Sigmoid colon (tissue), 7 donors: ENCODE measurements around the gene OGFR. TPM values are rescaled to one million over a fixed set of nuclear protein-coding genes. Genes with fewer than 3 reads are reported as not detected.

Experiments used
- DNase-seq: peaks from one replicate; pipeline ENCODE4 v3.0.0-alpha.2; 2019
- H3K27ac ChIP-seq, 4 donors: fragments of 200-600 bp; sonication (generic); one replicate each; pipeline ENCODE4 v1.5.1; 2016 to 2019; ENCODE audit warnings: mild to moderate bottlenecking in 1 of 4
- H3K27me3 ChIP-seq, 3 donors: fragments of 200-600 bp; sonication (generic); one replicate each; pipeline ENCODE4 v1.5.1; 2019; ENCODE audit warnings: mild to moderate bottlenecking in 1 of 3
- H3K36me3 ChIP-seq, 4 donors: fragments of 200-600 bp; sonication (generic); one replicate each; pipeline ENCODE4 v1.5.1; 2016 to 2019
- H3K4me1 ChIP-seq, 4 donors: fragments of 200-600 bp; sonication (generic); one replicate each; pipeline ENCODE4 v1.5.1; 2017 to 2019
- H3K4me3 ChIP-seq, 4 donors: fragments of 200-600 bp; sonication (generic); one replicate each; pipeline ENCODE4 v1.5.1; 2017 to 2019; ENCODE audit warnings: mild to moderate bottlenecking in 2 of 4, moderate library complexity in 1 of 4
- H3K9me3 ChIP-seq, 4 donors: fragments of 200-600 bp in 3 of 4; sonication (generic) in 3 of 4; one replicate each; pipeline versions ENCODE4 v1.5.1 to v1.6.1; 2013 to 2019
- CTCF ChIP-seq, 4 experiments: fragments of 450-650 bp in 3 of 4; fragments of 200-600 bp in 1 of 4; IDR thresholded peaks; one replicate each; pipeline ENCODE4 v1.5.1; 2016 to 2019; ENCODE audit warnings: antibody characterized with exemption in 4 of 4, mild to moderate bottlenecking in 3 of 4, moderate library complexity in 2 of 4
- EP300 ChIP-seq, 4 donors: sonication (generic); formaldehyde crosslinking; IDR thresholded peaks; one replicate each; pipeline ENCODE4 v1.6.1; 2017; ENCODE audit warnings: antibody characterized with exemption in 4 of 4
- POLR2A ChIP-seq, 2 donors: fragments of 450-650 bp; IDR thresholded peaks; one replicate each; pipeline ENCODE4 v1.6.1; 2016; ENCODE audit warnings: antibody characterized with exemption in 2 of 2, mild to moderate bottlenecking in 2 of 2, moderate library complexity in 2 of 2
- POLR2AphosphoS5 ChIP-seq, 4 donors: sonication (generic); formaldehyde crosslinking; IDR thresholded peaks; one replicate each; pipeline ENCODE4 v1.6.1; 2017; ENCODE audit warnings: antibody characterized with exemption in 4 of 4
- WGBS, 2 donors: extraction: QIAGEN DNeasy Blood & Tissue Kit; methylation state at CpG; one replicate each; pipeline ENCODE4 v1.1.7; 2013; 5-methylcytosine and 5-hydroxymethylcytosine counted together
- intact Hi-C: fragments of 100-400 bp; cut with DNase I; formaldehyde crosslinking; loops from one replicate; pipeline ENCODE4 v1.15.1; 2023
- polyA plus RNA-seq, 3 donors: library from polyadenylated mRNA; stranded (reverse); fragments of 200-250 nt; gene quantifications; one replicate each; pipeline ENCODE4 v1.2.3, GENCODE V29; 2013
- total RNA-seq, 4 donors: library from RNA; depleted of rRNA; stranded (reverse); fragments of >200 nt; gene quantifications; one replicate each; pipeline ENCODE4 v1.1.0, GENCODE V29; 2016
- donor health status: healthy with polysubstance abuse.
- donor health status: Bipolar disorder and iron deficiency.
- donor health status: healthy.

OGFR gene
- total RNA-seq (10 to 100 TPM; 44.7 to 61.5 (median 48.6) TPM), polyA plus RNA-seq (10 to 100 TPM; 22.2 to 64.8 (median 43.7) TPM)

- TF ChIP-seq CTCF (IDR thresholded peaks at IDR 0.05) = no peak
- no peak for TF ChIP-seq EP300 (IDR thresholded peaks at IDR 0.05)
- peak; percentile 21 to 41 for TF ChIP-seq POLR2A (IDR thresholded peaks at IDR 0.05)
- peak; percentile 88 to 96 (median 93) for TF ChIP-seq POLR2AphosphoS5 (IDR thresholded peaks at IDR 0.05)
- 1% methylated on average over 73 to 77 of the region's 77 CpGs for WGBS, 2 donors
- Histone ChIP-seq H3K4me1 (peaks cover 0 to 45% (median 34%) of the 10 kb centered on the region in 4 donors), H3K4me3 (peak within 1 kb of the TSS; percentile 87 to 100 (median 95)), H3K27me3 (no peaks in the 10 kb centered on the region), H3K9me3 (no peaks in the 10 kb centered on the region), H3K36me3 (peaks cover 16 to 41% (median 22%) of the 10 kb centered on the region in 4 donors), H3K27ac (peak within 1 kb of the TSS; percentile 91 to 96 (median 92))
- intact Hi-C loops = loop anchor here (1.0 kb wide), 1 partner anchor 9 kb away; no protein-coding TSS in a partner anchor
- peak; percentile 87 for DNase-seq
Measured at GRCh38 chr20:62804627-62805154, at the start of gene OGFR. Gene OGFR, plus strand, starts transcription at chr20:62804835. Its CDS starts 25 bp downstream, at chr20:62804860.

GRCh38 chr20:62754991-62755356 lies 49.7 kb upstream of the OGFR start:
- DNase-seq = no peak
- TF ChIP-seq POLR2A (IDR thresholded peaks at IDR 0.05) = no peak
- no peak for TF ChIP-seq POLR2AphosphoS5 (IDR thresholded peaks at IDR 0.05)
- no peak for TF ChIP-seq EP300 (IDR thresholded peaks at IDR 0.05)
- no peak for TF ChIP-seq CTCF (IDR thresholded peaks at IDR 0.05)

GRCh38 chr20:62755817-62756724 lies 48.6 kb upstream of the OGFR start:
- H3K9me3 ChIP-seq = no peaks in the 10 kb centered on the region
- TF ChIP-seq EP300 (IDR thresholded peaks at IDR 0.05) (no peak), POLR2AphosphoS5 (IDR thresholded peaks at IDR 0.05) (no peak), CTCF (IDR thresholded peaks at IDR 0.05) (no peak), POLR2A (IDR thresholded peaks at IDR 0.05) (no peak)
- intact Hi-C loops = no loop called here
- WGBS, 2 donors = 13 to 53% methylated on average over 10 of the region's 10 CpGs
- H3K4me1 ChIP-seq = peaks cover 0 to 50% (median 37%) of the 10 kb centered on the region in 4 donors
- no peaks in the 10 kb centered on the region for H3K27me3 ChIP-seq
- H3K27ac ChIP-seq = no peak overlapping the region
- no peak overlapping the region for H3K4me3 ChIP-seq
- peaks cover 0 to 15% (median 0%) of the 10 kb centered on the region in 4 donors for H3K36me3 ChIP-seq
- DNase-seq = no peak

More at GRCh38 chr20:62754991-62755356, 49.7 kb upstream of the OGFR start:
- 59 to 81% methylated on average over 1 of the region's 1 CpG for WGBS, 2 donors
- Histone ChIP-seq H3K4me1 (peaks cover 0 to 48% (median 29%) of the 10 kb centered on the region in 4 donors), H3K27ac (no peak overlapping the region), H3K4me3 (no peak overlapping the region), H3K27me3 (no peaks in the 10 kb centered on the region), H3K9me3 (no peaks in the 10 kb centered on the region), H3K36me3 (peaks cover 0 to 13% (median 0%) of the 10 kb centered on the region in 4 donors)
- intact Hi-C loops = loop anchor here (5.0 kb wide), 1 partner anchor 43 kb away; no protein-coding TSS in a partner anchor

- intact Hi-C loops = no loop called here
- H3K27ac ChIP-seq = no peak overlapping the region
- no peak for DNase-seq
- peaks cover 0 to 47% (median 27%) of the 10 kb centered on the region in 4 donors for H3K4me1 ChIP-seq
- H3K27me3 ChIP-seq = no peaks in the 10 kb centered on the region
- TF ChIP-seq EP300 (IDR thresholded peaks at IDR 0.05) (no peak), POLR2AphosphoS5 (IDR thresholded peaks at IDR 0.05) (no peak), POLR2A (IDR thresholded peaks at IDR 0.05) (no peak), CTCF (IDR thresholded peaks at IDR 0.05) (no peak)
- WGBS, 2 donors = 50 to 76% methylated on average over 16 of the region's 16 CpGs
- H3K36me3 ChIP-seq = peaks cover 0 to 15% (median 0%) of the 10 kb centered on the region in 4 donors
- no peaks in the 10 kb centered on the region for H3K9me3 ChIP-seq
- no peak overlapping the region for H3K4me3 ChIP-seq
Measured at GRCh38 chr20:62758226-62758912, 46.3 kb upstream of the OGFR start.
